K562 (cell line): ENCODE results near the gene MLC1. TPM values are rescaled to one million over a fixed set of nuclear protein-coding genes. Genes with fewer than 3 reads are reported as not detected.

Source experiments
- ATAC-seq: fragments of 200-7000 bp; cut with Tn5 transposase; 3 replicates; pipeline ENCODE4 v1.9.1; 2020; ENCODE audit warnings: moderate library complexity
- BruUV-seq: library from RNA; stranded (reverse); fragments of 400-500 nt; replicated peaks from 2 replicates; lab custom pipeline; 2021; lab: Mats Ljungman, UMichigan
- CTCF ChIA-PET: fragments of 300-600 bp; formaldehyde crosslinking; extraction: SDS; loops from one replicate; lab custom pipeline; 2021; ENCODE audit warnings: low intra/inter-chr PET ratio; lab: Yijun Ruan, JAX
- POLR2A ChIA-PET: fragments of 300-600, 350-650 bp; sonication (Branson Sonifier 250); formaldehyde crosslinking; extraction: SDS; loops from one replicate; lab custom pipeline; 2021; ENCODE audit warnings: antibody characterized with exemption, inconsistent platforms; lab: Yijun Ruan, JAX
- DNase-seq, 4 experiments: peaks; one replicate each; pipeline versions ENCODE4 v3.0.0 to v3.0.0-alpha.2; 2011 to 2018; ENCODE audit warnings: low spot score in 3 of 4, mixed read lengths in 3 of 4; ENCODE audit errors: extremely low read depth in 1 of 4
- FAIRE-seq: peaks from 2 replicates; lab custom pipeline; 2011; peaks lifted over from hg19 to GRCh38; lab: Jason Lieb, UNC
- H2AFZ ChIP-seq: 2 replicates; pipeline ENCODE4 v1.6.0; 2011; ENCODE audit warnings: low read depth, low read length, control low read depth, inconsistent platforms
- H3K27ac ChIP-seq: fragments of 200-600 bp; 3 replicates; pipeline ENCODE4 v1.8.0; 2011; ENCODE audit warnings: low read depth, mild to moderate bottlenecking, control low read depth, inconsistent platforms, low read length, moderate library complexity, mixed read lengths; ENCODE audit errors: extremely low read depth
- H3K27me3 ChIP-seq, 2 experiments: fragments of 300-600 bp in 1 of 2; 2 replicates in 1 of 2; 3 replicates in 1 of 2; pipeline versions ENCODE4 v1.6.0 to v1.8.0; 2011; ENCODE audit warnings: inconsistent platforms in 2 of 2, low read length in 2 of 2, mild to moderate bottlenecking in 1 of 2, mixed read lengths in 1 of 2, moderate library complexity in 1 of 2; ENCODE audit not compliant: control insufficient read depth in 2 of 2, insufficient read depth in 2 of 2
- H3K36me3 ChIP-seq: fragments of 300-600 bp; 3 replicates; pipeline ENCODE4 v1.8.0; 2011; ENCODE audit warnings: mild to moderate bottlenecking, low read length, inconsistent platforms; ENCODE audit not compliant: control insufficient read depth, insufficient read depth
- H3K4me1 ChIP-seq, 2 experiments: fragments of 200-600 bp in 1 of 2; replicated peaks in 1 of 2; 2 replicates in 1 of 2; 3 replicates in 1 of 2; pipeline versions ENCODE4 v1.5.1 to v1.8.0; 2011; ENCODE audit warnings: inconsistent platforms in 2 of 2, low read length in 2 of 2, mild to moderate bottlenecking in 1 of 2, mixed read lengths in 1 of 2, moderate library complexity in 1 of 2; ENCODE audit not compliant: control insufficient read depth in 2 of 2, insufficient read depth in 2 of 2
- H3K4me2 ChIP-seq: 2 replicates; pipeline ENCODE4 v1.6.1; 2011; ENCODE audit warnings: low read length, control low read depth, inconsistent platforms, mixed read lengths; ENCODE audit not compliant: insufficient read depth
- H3K4me3 ChIP-seq: fragments of 200-600 bp; sonication (generic), shearing (Covaris generic); 2 replicates; pipeline ENCODE4 v1.5.1; 2016; ENCODE audit warnings: control low read depth, inconsistent platforms
- H3K79me2 ChIP-seq: fragments of 200-600 bp; 3 replicates; pipeline ENCODE4 v1.8.0; 2011; ENCODE audit warnings: low read length, inconsistent platforms; ENCODE audit not compliant: control insufficient read depth, insufficient read depth
- H3K9ac ChIP-seq, 2 experiments: 2 replicates each; pipeline versions ENCODE4 v1.6.0 to v1.6.1; 2011; ENCODE audit warnings: low read depth in 2 of 2, low read length in 2 of 2, control low read depth in 1 of 2, inconsistent platforms in 1 of 2, mild to moderate bottlenecking in 1 of 2, mixed read lengths in 1 of 2; ENCODE audit not compliant: insufficient read depth in 1 of 2
- H3K9me1 ChIP-seq: one replicate; pipeline ENCODE4 v1.6.0; 2011; ENCODE audit warnings: inconsistent platforms, mild to moderate bottlenecking, low read length, moderate library complexity; ENCODE audit not compliant: control insufficient read depth, insufficient read depth
- H3K9me3 ChIP-seq: replicated peaks from 2 replicates; pipeline ENCODE4 v1.5.1; 2011; ENCODE audit warnings: low read depth, low read length, inconsistent platforms; ENCODE audit not compliant: control insufficient read depth, insufficient read depth
- H4K20me1 ChIP-seq: replicated peaks from 2 replicates; pipeline ENCODE4 v1.6.1; 2011; ENCODE audit warnings: low read length, inconsistent platforms, mixed read lengths; ENCODE audit not compliant: control insufficient read depth, insufficient read depth
- ZBTB40 ChIP-seq, 2 experiments: fragments of 450-650 bp in 1 of 2; sonication (generic) in 1 of 2; formaldehyde crosslinking in 1 of 2; IDR thresholded peaks; 2 replicates each; pipeline versions ENCODE4 v1.7.1 to v1.9.0; 2016 to 2022; ENCODE audit warnings: inconsistent platforms in 1 of 2, mild to moderate bottlenecking in 1 of 2, missing genetic modification reagents in 1 of 2
- ZNF165 ChIP-seq: fragments of 250-450 bp; sonication (Bioruptor Pico); IDR thresholded peaks from 2 replicates; pipeline ENCODE4 v1.4.0; 2020; ENCODE audit warnings: borderline replicate concordance
- WGBS: fragments of 100-300 bp; shearing (Covaris generic); methylation state at CpG from one replicate; pipeline ENCODE4 v1.1.6; 2016; ENCODE audit warnings: low coverage, mixed read lengths; ENCODE audit not compliant: insufficient coverage; ENCODE audit errors: missing lambda C conversion rate; 5-methylcytosine and 5-hydroxymethylcytosine counted together
- in situ Hi-C: fragments of 300-500 bp; cut with MboI; formaldehyde crosslinking; loops from 4 replicates; pipeline ENCODE4 v1.15.0; 2018; ENCODE audit warnings: inconsistent platforms, mixed read lengths
- intact Hi-C: fragments of 100-400 bp; cut with micrococcal nuclease; formaldehyde crosslinking; loops from 2 replicates; pipeline ENCODE4 v1.14.2; 2022
- polyA plus RNA-seq, 8 experiments: library from polyadenylated mRNA; depleted of rRNA in 4 of 8; stranded (reverse) in 5 of 8; unstranded in 3 of 8; fragments of >200 nt; fragmentation: Nextera tagmentation in 2 of 8; fragmentation: Illumina TruSeq in 1 of 8; extraction: Ambion mirVana in 2 of 8; extraction: Trizol in 1 of 8; gene quantifications; 2 replicates each; pipeline versions ENCODE4 v1.2.1 to v1.2.3, GENCODE V29; 2011 to 2014; ENCODE audit warnings: inconsistent platforms in 1 of 8, missing spikeins in 1 of 8
- total RNA-seq, 7 experiments: library from RNA; depleted of rRNA in 6 of 7; stranded (reverse); fragments of >200 nt in 6 of 7; fragmentation: Illumina TruSeq in 2 of 7; extraction: Trizol in 2 of 7; gene quantifications; 2 replicates each; pipeline versions ENCODE4 v1.2.1 to v1.2.3, GENCODE V29; 2011 to 2021; ENCODE audit warnings: low replicate concordance in 1 of 7

MLC1 gene
- total and polyA plus RNA-seq, 9 of the 15 experiments (the other 6 are each of a cell fraction or from before 2014, with no cell fraction given) = 0.06 to 0.98 (median 0.39) TPM

GRCh38 chr22:50101870-50102565, 16.8 kb upstream of the MLC1 start:
- Histone ChIP-seq H3K36me3 (no peaks in the 10 kb centered on the region), H3K4me1 (peaks cover 16 to 18% of the 10 kb centered on the region in 2 experiments; a peak in 3 of 5 replicates), H3K9ac (no peak overlapping the region), H3K27ac (no peak overlapping the region), H3K4me2 (no peak overlapping the region), H3K79me2 (no peaks in the 10 kb centered on the region), H2AFZ (peak overlapping the region; percentile 22), H3K9me3 (no peaks in the 10 kb centered on the region), H3K4me3 (no peak overlapping the region), H4K20me1 (no peaks in the 10 kb centered on the region), H3K27me3 (no peaks in the 10 kb centered on the region), H3K9me1 (no peaks in the 10 kb centered on the region)
- no peak for DNase-seq
- ATAC-seq = no peak
- 42% methylated on average over 8 of the region's 10 CpGs for WGBS
- ChIA-PET CTCF (interaction anchor here (0.6 kb wide), 1 partner anchor 359 kb away, joined by 3 read pairs; no protein-coding TSS in a partner anchor), POLR2A (no interaction called here)
- intact Hi-C loops (no loop called here), in situ Hi-C loops (no loop called here)
- no TSS peak for BruUV-seq
- FAIRE-seq = no peak
- peak; percentile 89 for TF ChIP-seq ZBTB40 (IDR thresholded peaks at IDR 0.05)
- peak; percentile 75 for TF ChIP-seq ZBTB40 (CRISPR knock-in tag; IDR thresholded peaks at IDR 0.05)
- no peak for TF ChIP-seq ZNF165 (CRISPR knock-in tag)
